ENCODE measurements around the gene YIF1A.

Gene YIF1A

DNA sequence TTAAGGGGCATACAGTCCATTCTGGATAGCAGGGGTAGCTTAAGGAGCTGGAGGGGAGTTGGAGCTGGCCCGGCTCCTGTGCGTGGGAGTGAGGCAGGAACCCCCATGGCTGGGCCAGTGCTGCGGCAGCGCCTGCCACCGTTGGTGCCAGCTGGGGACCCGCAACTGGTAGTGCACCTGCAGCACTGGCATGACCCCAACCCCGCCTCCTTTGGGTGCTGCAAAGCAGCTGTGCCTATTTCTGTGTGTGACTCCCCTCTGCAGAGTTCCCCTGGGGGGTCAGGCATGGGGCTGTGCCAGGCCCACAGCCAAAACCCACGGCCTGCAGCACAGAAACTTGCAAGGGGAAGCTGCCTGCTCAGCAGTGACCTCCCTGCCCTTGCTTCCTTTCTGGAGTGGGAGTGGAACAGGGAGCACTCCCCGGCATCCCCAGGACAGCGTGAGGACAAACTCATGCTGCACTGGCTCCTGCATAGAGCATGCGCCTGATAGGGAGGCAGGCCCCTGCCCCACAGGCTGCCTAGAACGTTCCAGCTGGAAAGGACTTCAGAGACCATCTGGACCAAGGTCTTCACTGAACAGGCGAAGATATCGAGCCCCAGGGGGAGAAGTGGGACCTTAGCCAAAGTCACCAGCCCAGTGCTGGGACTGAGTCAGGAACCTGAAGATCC is 46.7 kb downstream of the YIF1A start:
- DNase-seq, result no peak

DNA sequence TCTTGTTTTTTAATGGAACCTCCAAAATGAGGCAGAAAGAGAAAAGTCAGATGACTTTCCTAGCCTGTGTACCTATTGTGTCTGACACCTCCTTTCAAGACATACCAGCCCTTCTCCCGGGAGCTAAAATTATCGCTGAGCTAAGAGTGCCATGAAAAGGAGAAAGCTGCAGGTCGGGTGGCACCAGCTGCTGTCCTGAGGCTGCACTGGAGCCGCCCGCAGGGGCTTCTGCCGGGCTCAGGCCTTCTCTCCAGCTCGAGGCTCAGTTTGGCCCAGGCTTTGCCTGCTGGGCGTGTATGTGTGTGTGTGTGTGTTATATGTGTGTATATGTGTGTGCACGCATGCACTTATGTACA is 48.2 kb downstream of the YIF1A start:
- no peak for DNase-seq

DNA sequence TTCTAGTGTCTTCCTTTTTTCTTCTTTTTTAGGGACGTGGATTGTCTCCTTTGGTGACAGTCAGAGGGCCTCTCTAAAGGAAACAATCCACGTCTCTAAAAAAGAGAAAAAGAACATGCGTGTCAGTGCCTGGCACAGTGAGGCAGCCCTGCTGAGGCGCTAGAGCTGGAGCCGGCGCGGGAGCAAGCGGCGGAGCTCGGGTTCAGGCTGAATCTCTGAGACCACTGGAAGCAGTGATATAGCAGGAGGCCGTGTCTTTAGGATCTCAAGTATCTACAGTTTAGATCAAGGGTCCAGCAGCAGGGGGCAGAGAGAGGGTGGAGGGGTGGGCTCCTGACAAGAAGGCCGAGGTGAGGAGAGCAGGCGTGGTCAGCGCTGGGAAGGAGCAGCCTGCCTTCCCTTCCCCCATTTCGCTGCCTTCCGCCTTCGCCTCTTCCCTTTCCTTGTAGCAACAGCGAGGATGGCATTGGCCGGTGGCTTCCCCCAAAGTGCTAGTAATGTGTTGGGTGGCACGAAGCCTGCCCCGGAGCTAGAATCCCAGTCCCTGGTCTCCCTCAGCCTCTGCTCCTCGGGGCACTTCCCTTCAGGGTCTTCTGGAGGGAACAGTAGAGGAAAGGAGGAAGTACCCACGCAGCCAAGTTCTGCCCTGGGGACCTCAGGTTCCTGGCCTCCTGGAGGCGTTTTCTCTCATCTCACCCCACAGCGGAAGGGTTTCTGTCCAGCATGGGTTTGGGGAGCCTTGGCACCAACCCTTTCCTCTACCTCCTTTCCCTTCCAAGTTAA is 48.8 kb downstream of the YIF1A start:
- no peak for DNase-seq

DNA sequence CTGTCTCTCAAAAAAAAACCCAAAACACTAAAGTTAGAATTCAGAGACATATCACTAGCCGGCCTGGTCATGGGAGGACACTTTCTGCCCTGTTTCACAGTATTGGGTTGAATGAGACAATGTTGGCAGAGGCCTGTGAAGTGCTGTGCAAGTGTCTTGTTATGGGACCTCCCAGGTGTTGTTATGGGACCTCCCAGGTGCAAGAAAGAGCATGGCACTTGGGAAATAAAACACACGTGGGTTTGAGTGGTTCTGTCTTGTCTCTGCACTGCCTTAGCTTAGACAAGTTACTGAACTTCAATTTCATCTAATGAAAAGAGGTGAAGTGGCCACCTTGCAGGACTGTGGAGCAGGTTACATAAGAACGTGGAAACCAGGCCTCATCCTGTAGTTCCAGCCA is 49.4 kb downstream of the YIF1A start:
- no peak for DNase-seq

DNA sequence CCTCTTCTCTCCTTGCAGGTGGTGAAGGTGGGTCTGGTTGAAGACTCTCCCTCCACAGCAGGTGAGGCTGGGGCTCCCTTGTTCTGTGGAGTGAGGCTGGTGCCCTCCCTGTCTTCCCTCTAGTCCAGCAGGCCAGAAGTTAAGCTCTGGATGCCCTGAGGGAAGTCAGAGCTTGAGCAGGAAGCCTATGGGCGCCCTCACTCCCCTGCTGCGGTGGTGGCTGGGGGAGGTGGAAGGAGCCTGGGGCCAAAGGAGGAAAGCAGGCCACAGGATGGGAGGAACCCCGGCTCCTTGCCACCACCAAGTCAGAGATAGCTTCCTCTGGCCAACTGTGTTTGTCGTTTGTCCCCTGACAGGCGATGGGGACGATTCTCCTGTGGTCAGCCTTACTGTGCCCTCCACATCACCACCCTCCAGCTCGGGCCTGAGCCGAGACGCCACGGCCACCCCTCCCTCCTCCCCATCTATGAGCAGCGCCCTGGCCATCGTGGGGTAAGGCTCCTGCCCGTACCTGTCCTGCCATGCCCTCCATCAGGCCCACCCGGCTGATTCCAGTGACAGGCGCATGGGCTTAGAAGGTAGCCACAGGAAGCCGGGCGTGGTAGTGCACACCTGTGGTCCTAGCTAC is 50.0 kb downstream of the YIF1A start:
- no peak for DNase-seq

DNA sequence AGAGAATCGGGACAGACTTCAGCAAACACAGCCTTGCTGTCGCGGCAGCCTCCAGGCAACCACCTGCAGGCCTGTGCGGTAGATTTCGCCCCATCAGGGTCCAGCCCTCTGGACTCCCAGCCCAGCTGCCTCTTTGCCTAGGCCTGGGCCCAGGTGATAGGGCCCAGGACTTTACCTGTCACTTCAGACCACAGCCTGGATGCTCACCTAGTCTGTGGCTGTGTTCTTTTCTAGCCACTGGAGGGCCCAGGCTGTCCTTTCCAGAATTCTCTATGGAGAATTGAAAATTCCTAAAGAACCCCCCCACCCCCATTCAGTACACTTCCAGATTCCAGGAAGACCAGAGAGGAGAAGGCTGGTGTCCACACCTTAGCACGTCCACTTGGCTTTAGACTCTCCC is 51.1 kb downstream of the YIF1A start:
- DNase-seq, result no peak

DNA sequence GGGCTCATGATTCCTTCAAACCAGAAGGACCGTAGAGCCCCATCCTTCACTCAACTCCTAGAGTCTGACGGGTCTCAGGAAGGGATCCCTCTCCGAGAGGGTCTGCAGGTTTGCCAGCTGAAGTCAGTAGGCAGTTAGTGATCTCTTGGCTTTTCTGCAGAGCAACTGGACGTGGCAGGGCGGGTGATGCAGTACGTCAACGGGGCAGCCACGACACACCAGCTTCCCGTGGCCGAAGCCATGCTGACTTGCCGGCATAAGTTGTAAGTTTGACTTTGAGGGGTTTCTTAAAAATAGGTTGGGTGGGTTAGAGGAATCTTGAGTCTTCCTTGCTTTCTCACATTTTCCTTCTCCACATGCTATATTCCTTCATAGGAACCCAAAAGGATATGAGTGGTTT is 53.8 kb downstream of the YIF1A start:
- no peak for DNase-seq

All from activated CD4-positive, CD25-positive, alpha-beta regulatory T cell (primary cell).